ENCODE data around the gene AP1G2.
"Not testable (repeated sequence)": the region's sequence is repeated elsewhere in the genome, so short reads cannot be mapped to it uniquely, and the experiment has no call there.

The AP1G2 gene

DNA sequence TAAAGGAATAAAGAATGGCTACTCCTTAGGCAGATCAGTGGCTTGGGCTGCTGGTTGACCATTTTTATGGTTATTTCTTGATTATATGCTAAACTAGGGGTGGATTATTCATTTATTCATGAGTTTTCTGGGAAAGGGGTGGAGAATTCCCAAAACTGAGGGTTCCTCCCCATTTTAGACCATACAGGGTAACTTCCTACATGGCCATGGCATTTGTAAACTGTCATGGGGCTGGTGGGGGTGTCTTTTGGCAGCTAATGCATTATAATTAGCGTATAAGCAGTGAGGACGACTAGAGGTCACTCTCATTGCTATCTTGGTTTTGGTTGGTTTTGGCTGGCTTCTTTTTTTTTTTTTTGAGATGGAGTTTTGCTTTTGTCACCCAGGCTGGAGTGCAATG lies 36.6 kb upstream of the AP1G2 start:
- ATAC-seq (ENCODE audit: low read depth) (no peak), DNase-seq (ENCODE audit: low spot score in 2 of 2) (no peak)
- Mint-ChIP-seq H3K27ac (no peak overlapping the region), H3K9me3 (peaks cover 3% of the 10 kb centered on the region), H3K36me3 (peaks cover 2% of the 10 kb centered on the region), H3K4me1 (no peaks in the 10 kb centered on the region), H3K27me3 (peaks cover 10% of the 10 kb centered on the region), H3K4me3 (no peak overlapping the region)

DNA sequence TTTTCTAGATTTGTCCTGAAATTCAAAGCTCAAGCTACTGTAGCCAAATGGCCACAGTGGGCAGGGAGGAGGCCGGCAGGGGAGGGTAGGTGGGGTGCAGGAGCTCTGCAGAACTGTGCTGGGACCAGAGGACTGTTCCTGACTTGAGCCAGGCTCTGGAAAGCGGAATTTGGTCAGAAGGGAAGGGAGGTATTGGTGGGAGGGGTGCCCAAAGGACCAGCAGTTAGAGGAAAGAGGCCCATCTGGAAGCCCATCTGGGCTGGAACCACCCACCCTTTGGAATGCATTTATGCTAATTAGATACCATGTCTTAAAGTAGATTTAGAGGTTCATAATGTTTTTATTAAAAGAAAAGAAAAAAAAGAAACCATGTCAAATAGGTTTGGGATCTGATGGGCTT lies 35.5 kb upstream of the AP1G2 start:
- peaks cover 3% of the 10 kb centered on the region for H3K9me3 Mint-ChIP-seq
- no peak overlapping the region for H3K4me3 Mint-ChIP-seq
- no peak overlapping the region for H3K27ac Mint-ChIP-seq
- H3K27me3 Mint-ChIP-seq, result peaks cover 10% of the 10 kb centered on the region
- peaks cover 2% of the 10 kb centered on the region for H3K36me3 Mint-ChIP-seq
- DNase-seq (ENCODE audit: low spot score in 2 of 2), result no peak
- no peaks in the 10 kb centered on the region for H3K4me1 Mint-ChIP-seq
- ATAC-seq (ENCODE audit: low read depth), result no peak

DNA sequence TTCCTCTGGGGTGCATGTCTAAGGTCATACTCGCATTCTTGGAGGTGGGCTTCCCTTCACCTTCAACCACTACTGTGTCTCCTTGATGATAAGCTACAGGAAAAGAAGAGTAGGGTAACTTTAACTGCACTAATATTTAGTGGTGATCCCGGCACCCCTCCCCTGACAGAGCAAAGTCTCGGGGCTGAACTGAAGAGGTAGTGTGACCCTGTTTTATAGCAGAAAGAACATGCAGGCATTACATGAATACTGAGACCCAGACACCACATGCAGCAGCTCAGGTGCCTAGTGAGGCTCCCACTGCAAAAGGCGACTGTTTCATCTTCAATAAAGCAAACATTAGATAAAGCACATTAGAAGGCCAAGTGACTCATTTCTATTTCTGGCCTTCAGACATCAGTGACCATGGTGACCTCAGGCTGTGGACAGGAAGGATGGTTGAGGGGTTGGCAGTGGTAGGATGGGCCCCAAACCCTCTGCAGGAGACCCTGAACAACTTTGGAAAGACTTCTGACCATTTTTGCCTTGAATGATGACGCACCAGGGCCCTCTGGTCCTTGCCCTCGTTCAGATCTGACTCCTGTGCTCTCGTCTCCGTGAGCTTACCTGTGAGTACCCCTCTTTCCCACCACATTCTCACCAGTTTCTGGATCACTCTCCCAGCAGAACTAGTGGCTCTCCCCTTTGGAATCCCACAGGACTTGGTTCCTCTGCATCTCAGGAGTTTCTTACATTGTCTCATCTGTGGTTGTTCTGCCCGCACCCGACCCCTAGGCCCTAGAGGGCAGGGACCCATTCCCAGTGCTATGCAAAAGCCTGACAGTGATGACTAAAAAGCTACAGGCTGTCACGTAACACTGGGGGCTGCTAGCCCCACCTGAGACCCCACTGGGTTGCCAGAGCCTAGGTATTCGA lies 34.8 kb upstream of the AP1G2 start:
- peaks cover 3% of the 10 kb centered on the region for H3K9me3 Mint-ChIP-seq
- peaks cover 2% of the 10 kb centered on the region for H3K36me3 Mint-ChIP-seq
- peaks cover 9% of the 10 kb centered on the region for H3K27me3 Mint-ChIP-seq
- no peak overlapping the region for H3K4me3 Mint-ChIP-seq
- DNase-seq (ENCODE audit: low spot score in 2 of 2), result no peak
- no peak overlapping the region for H3K27ac Mint-ChIP-seq
- H3K4me1 Mint-ChIP-seq, result no peaks in the 10 kb centered on the region
- ATAC-seq (ENCODE audit: low read depth), result no peak

DNA sequence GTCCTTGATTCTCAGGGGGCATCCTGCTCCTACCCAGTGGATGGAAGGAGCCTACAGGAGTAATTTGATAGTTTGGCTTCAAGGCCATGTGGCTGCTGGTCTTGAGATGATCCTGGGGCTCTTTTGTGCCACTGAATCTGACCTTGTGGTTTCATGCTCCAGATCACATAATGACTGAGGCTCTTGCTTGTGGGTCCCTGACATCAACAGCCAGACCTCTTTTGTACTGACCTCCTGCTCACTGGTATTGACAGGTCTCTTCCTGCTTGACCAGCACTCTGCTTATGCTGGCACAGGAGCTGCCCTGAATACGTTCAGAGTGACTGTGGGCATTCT lies 34.2 kb upstream of the AP1G2 start:
- no peak overlapping the region for H3K27ac Mint-ChIP-seq
- H3K4me3 Mint-ChIP-seq, result no peak overlapping the region
- H3K27me3 Mint-ChIP-seq, result peaks cover 8% of the 10 kb centered on the region
- ATAC-seq (ENCODE audit: low read depth) (no peak), DNase-seq (ENCODE audit: low spot score in 2 of 2) (no peak)
- H3K9me3 Mint-ChIP-seq, result peaks cover 3% of the 10 kb centered on the region
- no peaks in the 10 kb centered on the region for H3K4me1 Mint-ChIP-seq
- peaks cover 2% of the 10 kb centered on the region for H3K36me3 Mint-ChIP-seq

DNA sequence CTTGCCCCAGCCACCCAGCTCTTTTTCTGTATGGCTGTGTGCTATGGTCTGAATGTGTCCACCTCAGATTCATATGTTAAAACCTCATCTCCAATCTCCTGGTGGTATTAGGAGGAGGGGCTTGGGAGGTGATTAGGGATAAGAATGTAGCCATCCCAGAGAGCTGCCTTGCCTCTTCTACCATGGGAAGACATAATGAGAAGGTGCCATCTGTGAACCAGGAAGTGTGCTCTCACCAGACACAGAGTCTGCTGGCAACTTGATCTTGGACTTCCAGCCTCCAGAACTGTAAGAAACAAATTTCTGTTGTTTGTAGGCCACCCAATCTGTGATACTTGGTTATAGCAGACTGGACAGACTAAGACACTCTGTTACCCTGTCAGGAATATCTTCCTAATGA lies 33.8 kb upstream of the AP1G2 start:
- H3K4me3 Mint-ChIP-seq, result no peak overlapping the region
- H3K27me3 Mint-ChIP-seq, result peaks cover 7% of the 10 kb centered on the region
- H3K4me1 Mint-ChIP-seq, result no peaks in the 10 kb centered on the region
- DNase-seq (ENCODE audit: low spot score in 2 of 2), result no peak
- H3K9me3 Mint-ChIP-seq, result peaks cover 3% of the 10 kb centered on the region
- no peak for ATAC-seq (ENCODE audit: low read depth)
- peaks cover 2% of the 10 kb centered on the region for H3K36me3 Mint-ChIP-seq
- no peak overlapping the region for H3K27ac Mint-ChIP-seq

DNA sequence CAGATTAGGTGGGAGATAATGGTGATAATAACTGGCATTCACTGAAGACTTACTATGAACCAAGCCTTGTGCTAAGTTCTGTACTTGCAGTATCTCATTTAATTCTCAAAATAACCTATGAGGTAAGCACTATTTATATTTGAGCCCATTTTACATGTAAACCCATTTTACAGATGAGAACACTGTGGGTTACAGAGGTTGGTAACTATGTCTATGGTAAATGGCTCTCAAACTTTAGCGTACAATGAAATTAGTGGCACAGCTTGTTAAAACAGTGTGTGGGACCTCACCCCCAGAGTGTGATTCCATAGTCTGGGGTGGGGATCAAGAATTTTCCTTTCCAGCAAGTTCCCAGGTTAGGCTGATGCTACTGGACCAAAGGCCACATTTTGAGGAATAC lies 33.2 kb upstream of the AP1G2 start:
- Mint-ChIP-seq H3K4me3 (no peak overlapping the region), H3K9me3 (peaks cover 3% of the 10 kb centered on the region), H3K27me3 (peaks cover 6% of the 10 kb centered on the region), H3K27ac (no peak overlapping the region), H3K4me1 (no peaks in the 10 kb centered on the region), H3K36me3 (peaks cover 2% of the 10 kb centered on the region)
- ATAC-seq (ENCODE audit: low read depth) (no peak), DNase-seq (ENCODE audit: low spot score in 2 of 2) (no peak)

DNA sequence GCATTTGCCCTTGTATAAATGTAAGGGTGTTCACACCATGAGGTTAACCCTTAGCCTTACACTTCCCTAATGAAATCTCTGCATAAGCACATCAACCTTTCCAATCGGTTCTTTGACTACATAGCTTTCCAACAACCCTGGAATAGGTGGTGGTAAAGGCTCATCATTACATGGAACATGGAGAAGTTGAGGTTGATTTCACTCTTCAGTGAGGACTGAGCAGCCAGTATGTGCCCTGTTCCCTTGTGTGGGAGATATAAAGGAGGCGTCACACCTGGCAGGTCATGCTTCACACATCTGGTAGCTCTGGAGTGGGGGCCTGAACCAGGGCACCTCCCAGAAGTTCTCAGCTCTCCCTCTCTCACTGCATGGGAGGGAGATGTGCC lies 32.7 kb upstream of the AP1G2 start:
- H3K36me3 Mint-ChIP-seq, result peaks cover 2% of the 10 kb centered on the region
- peaks cover 6% of the 10 kb centered on the region for H3K27me3 Mint-ChIP-seq
- DNase-seq (ENCODE audit: low spot score in 2 of 2), result no peak
- no peaks in the 10 kb centered on the region for H3K4me1 Mint-ChIP-seq
- H3K27ac Mint-ChIP-seq, result no peak overlapping the region
- no peak overlapping the region for H3K4me3 Mint-ChIP-seq
- peaks cover 3% of the 10 kb centered on the region for H3K9me3 Mint-ChIP-seq
- no peak for ATAC-seq (ENCODE audit: low read depth)

DNA sequence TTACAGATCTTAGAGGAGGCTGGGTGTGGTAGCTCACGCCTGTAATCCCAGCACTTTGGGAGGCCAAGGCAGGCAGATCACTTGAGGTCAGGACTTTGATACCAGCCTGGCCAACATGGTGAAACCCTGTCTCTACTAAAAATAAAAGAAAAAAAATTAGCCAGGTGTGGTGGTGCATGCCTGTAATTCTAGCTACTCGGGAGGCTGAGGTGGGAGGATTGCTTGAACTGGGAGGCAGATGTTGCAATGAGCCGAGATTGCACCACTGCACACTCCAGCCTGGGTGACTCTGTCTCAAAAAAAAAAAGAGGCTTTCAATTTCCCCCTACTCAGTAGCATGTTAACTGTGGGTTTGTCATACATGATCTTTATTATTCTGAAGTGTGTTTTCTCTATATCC lies 26.6 kb upstream of the AP1G2 start:
- ATAC-seq (ENCODE audit: low read depth); H3K27ac Mint-ChIP-seq; H3K36me3 Mint-ChIP-seq; H3K27me3 Mint-ChIP-seq; H3K4me3 Mint-ChIP-seq; DNase-seq (ENCODE audit: low spot score in 2 of 2); H3K4me1 Mint-ChIP-seq; H3K9me3 Mint-ChIP-seq: not testable (repeated sequence)

DNA sequence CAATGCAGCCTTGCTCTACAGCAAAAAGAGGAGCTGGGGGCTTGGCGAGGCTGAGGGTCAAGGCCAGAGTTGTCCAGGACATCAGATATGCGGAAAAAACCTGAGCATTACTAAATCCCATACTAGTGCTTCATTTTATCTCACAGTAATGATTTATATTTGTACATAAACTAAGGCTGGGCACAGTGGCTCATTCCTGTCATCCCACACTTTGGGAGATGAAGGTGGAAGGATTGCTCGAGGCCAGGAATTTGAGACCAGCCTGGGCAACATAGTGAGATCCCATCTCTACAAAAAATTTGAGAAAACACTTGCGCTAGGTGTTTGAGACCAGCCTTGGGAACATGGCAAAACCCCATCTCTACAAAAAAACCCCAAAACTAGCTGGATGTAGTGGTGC lies 22.6 kb upstream of the AP1G2 start:
- H3K4me1 Mint-ChIP-seq, result peaks cover 6% of the 10 kb centered on the region
- no peak for DNase-seq (ENCODE audit: low spot score in 2 of 2)
- H3K9me3 Mint-ChIP-seq, result peaks cover 2% of the 10 kb centered on the region
- H3K36me3 Mint-ChIP-seq, result no peaks in the 10 kb centered on the region
- peaks cover 7% of the 10 kb centered on the region for H3K27me3 Mint-ChIP-seq
- H3K4me3 Mint-ChIP-seq, result no peak overlapping the region
- ATAC-seq (ENCODE audit: low read depth), result no peak
- no peak overlapping the region for H3K27ac Mint-ChIP-seq

DNA sequence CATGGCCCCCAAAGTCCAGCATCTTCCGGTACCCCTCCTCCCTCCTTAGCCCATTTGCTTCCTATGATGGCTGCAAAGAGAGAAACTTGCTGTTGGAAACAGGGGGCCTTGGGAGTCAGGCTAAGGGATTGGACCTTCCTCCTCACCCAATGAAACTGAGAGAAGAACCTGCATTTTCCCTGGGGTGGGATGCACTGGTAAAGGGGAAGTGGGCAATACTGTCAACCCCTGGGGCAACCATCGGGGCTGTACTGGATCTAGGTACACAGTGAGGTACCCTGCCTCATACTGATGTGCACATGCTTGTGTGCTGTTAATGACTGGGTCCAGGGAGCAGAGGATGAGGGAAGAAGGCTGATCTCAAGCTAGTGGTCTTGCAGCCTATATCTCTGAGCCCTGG lies 22.0 kb upstream of the AP1G2 start:
- DNase-seq (ENCODE audit: low spot score in 2 of 2) (no peak), ATAC-seq (ENCODE audit: low read depth) (no peak)
- Mint-ChIP-seq H3K27ac (no peak overlapping the region), H3K27me3 (peaks cover 7% of the 10 kb centered on the region), H3K4me1 (peaks cover 6% of the 10 kb centered on the region), H3K4me3 (no peak overlapping the region), H3K9me3 (peaks cover 2% of the 10 kb centered on the region), H3K36me3 (no peaks in the 10 kb centered on the region)

DNA sequence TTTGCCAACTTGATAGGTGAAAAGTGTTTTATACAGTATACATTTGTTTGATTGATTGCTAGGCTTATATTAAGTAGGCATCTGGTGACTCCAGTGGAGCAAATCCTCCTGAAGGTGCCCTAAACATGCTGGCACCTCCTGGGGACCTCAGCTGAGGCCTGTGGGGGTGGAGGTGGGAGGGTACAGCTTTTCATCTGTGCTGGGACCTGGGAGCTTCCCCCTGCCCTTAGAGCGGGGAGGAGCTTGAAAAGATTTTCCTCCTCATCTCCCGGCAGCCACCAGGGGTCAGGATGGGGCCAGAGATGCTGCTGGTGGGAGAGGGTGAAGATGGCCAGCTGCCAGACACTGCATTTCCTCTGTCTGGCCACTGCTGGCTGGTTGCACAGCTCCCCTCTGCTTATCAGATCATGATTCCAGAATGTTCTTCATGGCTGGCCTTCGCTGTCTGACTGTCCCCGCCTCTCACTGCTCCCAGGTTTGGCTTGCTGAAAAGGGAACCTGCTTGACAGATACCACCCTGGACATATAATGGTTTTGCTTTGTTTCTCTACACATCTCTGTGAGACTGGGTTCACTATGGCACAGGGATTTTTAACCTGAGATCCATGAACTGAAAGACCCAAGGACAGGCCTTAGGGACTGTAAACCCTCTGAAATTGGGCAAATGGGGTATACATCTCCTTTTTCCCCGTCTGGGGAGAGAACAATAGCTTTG lies 21.4 kb upstream of the AP1G2 start:
- Mint-ChIP-seq H3K9me3 (peaks cover 2% of the 10 kb centered on the region), H3K4me1 (peaks cover 6% of the 10 kb centered on the region), H3K36me3 (no peaks in the 10 kb centered on the region), H3K27ac (no peak overlapping the region), H3K27me3 (peaks cover 7% of the 10 kb centered on the region), H3K4me3 (no peak overlapping the region)
- peak; percentile 49 to 50 for DNase-seq (ENCODE audit: low spot score in 2 of 2)
- peak; percentile 92 for ATAC-seq (ENCODE audit: low read depth)

DNA sequence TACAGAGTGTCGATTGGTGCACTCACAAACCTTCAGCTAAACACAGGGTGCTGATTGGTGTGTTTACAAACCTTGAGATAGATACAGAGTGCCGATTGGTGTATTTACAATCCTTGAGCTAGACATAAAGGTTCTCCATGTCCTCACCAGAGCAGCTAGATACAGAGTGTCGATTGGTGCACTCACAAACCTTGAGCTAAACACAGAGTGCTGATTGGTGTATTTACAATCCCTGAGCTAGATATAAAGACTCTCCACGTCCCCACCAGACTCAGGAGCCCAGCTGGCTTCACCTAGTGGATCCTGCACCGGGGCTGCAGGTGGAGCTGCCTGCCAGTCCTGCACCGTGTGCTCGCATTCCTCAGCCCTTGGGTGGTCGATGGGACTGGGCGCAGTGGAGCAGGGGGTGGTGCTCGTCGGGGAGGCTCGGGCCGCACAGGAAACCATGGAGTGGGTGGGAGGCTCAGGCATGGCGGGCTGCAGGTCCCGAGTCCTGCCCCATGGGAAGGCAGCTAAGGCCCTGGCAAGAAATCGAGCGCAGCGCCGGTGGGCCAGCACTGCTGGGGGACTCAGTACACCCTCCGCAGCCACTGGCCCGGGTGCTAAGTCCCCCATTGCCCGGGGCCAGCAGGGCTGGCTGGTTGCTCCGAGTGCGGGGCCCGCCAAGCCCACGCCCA lies 17.1 kb upstream of the AP1G2 start:
- not testable (repeated sequence) for H3K4me3 Mint-ChIP-seq; H3K4me1 Mint-ChIP-seq; H3K9me3 Mint-ChIP-seq; H3K36me3 Mint-ChIP-seq; DNase-seq (ENCODE audit: low spot score in 2 of 2); H3K27ac Mint-ChIP-seq; ATAC-seq (ENCODE audit: low read depth)
- peaks cover 14% of the 10 kb centered on the region for H3K27me3 Mint-ChIP-seq

DNA sequence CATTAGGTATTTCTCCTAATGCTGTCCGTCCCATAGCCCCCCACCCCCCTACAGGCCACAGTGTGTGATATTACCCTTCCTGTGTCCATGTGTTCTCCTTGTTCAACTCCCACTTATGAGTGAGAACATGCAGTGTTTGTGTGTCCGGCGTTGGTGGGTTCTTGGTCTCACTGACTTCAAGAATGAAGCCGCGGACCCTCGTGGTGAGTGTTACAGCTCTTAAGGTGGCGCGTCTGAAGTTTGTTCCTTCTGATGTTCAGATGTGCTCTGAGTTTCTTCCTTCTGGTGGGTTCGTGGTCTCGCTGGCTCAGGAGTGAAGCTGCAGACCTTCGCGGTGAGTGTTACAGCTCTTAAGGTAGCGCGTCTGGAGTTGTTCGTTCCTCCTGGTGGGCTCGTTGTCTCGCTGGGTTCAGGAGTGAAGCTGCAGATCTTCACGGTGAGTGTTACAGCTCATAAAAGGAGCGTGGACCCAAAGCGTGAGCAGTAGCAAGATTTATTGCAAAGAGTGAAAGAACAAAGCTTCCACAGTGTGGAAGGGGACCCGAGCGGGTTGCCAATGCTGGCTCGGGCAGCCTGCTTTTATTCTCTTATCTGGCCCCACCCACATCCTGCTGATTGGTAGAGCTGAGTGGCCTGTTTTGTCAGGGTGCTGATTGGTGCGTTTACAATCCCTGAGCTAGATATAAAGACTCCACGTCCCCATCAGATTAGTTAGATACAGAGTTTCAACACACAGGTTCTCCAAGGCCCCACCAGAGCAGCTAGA lies 16.4 kb upstream of the AP1G2 start:
- DNase-seq (ENCODE audit: low spot score in 2 of 2); H3K4me3 Mint-ChIP-seq; H3K4me1 Mint-ChIP-seq; ATAC-seq (ENCODE audit: low read depth); H3K36me3 Mint-ChIP-seq; H3K9me3 Mint-ChIP-seq; H3K27ac Mint-ChIP-seq: not testable (repeated sequence)
- peaks cover 17% of the 10 kb centered on the region for H3K27me3 Mint-ChIP-seq

All from memory B cell (primary cell).